Lung (tissue), 12 donors: ENCODE measurements around the gene IQCN. TPM values are rescaled to one million over a fixed set of nuclear protein-coding genes. Genes with fewer than 3 reads are reported as not detected.

ENCODE experiments used
- ATAC-seq: fragments of 200-7000 bp; cut with Tn5 transposase; one replicate; pipeline ENCODE4 v1.9.1; 2020; ENCODE audit warnings: moderate number of reproducible peaks; ENCODE audit not compliant: insufficient read depth, low FRiP score
- DNase-seq, 3 donors: peaks; one replicate each; pipeline ENCODE4 v3.0.0-alpha.2; 2013 to 2017
- H3K27ac ChIP-seq, 2 donors: one replicate each; pipeline ENCODE4 v1.5.1; 2013; ENCODE audit warnings: mild to moderate bottlenecking in 2 of 2, moderate library complexity in 2 of 2, control low read depth in 1 of 2, inconsistent platforms in 1 of 2, low read depth in 1 of 2, low read length in 1 of 2
- H3K27me3 ChIP-seq, 3 donors: one replicate each; pipeline ENCODE4 v1.5.1; 2013; ENCODE audit warnings: low read length in 2 of 3; ENCODE audit not compliant: control insufficient read depth in 3 of 3, insufficient read depth in 3 of 3
- H3K36me3 ChIP-seq, 4 donors: one replicate each; pipeline ENCODE4 v1.5.1; 2013; ENCODE audit warnings: low read length in 4 of 4, mild to moderate bottlenecking in 1 of 4, moderate library complexity in 1 of 4; ENCODE audit not compliant: control insufficient read depth in 4 of 4, insufficient read depth in 4 of 4
- H3K4me1 ChIP-seq, 5 donors: one replicate each; pipeline ENCODE4 v1.5.1; 2013; ENCODE audit warnings: low read length in 5 of 5, mild to moderate bottlenecking in 2 of 5, moderate library complexity in 1 of 5; ENCODE audit not compliant: control insufficient read depth in 5 of 5, insufficient read depth in 5 of 5
- H3K4me3 ChIP-seq: one replicate; pipeline ENCODE4 v1.5.1; 2013; ENCODE audit warnings: mild to moderate bottlenecking, control low read depth, moderate library complexity
- H3K9ac ChIP-seq, 2 donors: one replicate each; pipeline ENCODE4 v1.5.1; 2013; ENCODE audit warnings: low read length in 2 of 2, control low read depth in 1 of 2; ENCODE audit not compliant: insufficient read depth in 1 of 2
- H3K9me3 ChIP-seq, 4 donors: one replicate each; pipeline ENCODE4 v1.5.1; 2013; ENCODE audit warnings: low read length in 3 of 4, mild to moderate bottlenecking in 1 of 4, moderate library complexity in 1 of 4; ENCODE audit not compliant: control insufficient read depth in 4 of 4, insufficient read depth in 3 of 4
- CTCF ChIP-seq: IDR thresholded peaks from 2 replicates; pipeline ENCODE4 v1.5.1; 2012; ENCODE audit warnings: mild to moderate bottlenecking; ENCODE audit errors: control extremely low read depth, extremely low read depth
- WGBS, 2 donors: extraction: QIAGEN DNeasy Blood & Tissue Kit; methylation state at CpG; one replicate each; pipeline ENCODE4 v1.1.7; 2013; 5-methylcytosine and 5-hydroxymethylcytosine counted together
- polyA plus RNA-seq, 2 donors: library from polyadenylated mRNA; stranded (reverse); fragments of 200-250 nt; gene quantifications; one replicate each; pipeline ENCODE4 v1.2.1, GENCODE V29; 2013
- total RNA-seq, 2 donors: library from RNA; depleted of rRNA in 1 of 2; stranded (reverse); fragments of >200 nt in 1 of 2; gene quantifications; one replicate each; pipeline ENCODE4 v1.2.1, GENCODE V29; 2014 to 2021
- donor health status: control.
- donor health status: control.
- donor health status: Bipolar disorder and iron deficiency.
- donor health status: healthy.
- donor health status: DM: yes; HTN: yes; CAD: no.

The IQCN gene
- total and polyA plus RNA-seq, 4 donors, result 0.69 to 5.5 (median 3.3) TPM

- WGBS, 2 donors, result 94 to 95% methylated on average over 7 of the region's 7 CpGs
- H3K4me3 ChIP-seq, result no peak overlapping the region
- no peak for DNase-seq
- no peak for TF ChIP-seq CTCF
- no peak overlapping the region for H3K27ac ChIP-seq
- H3K9ac ChIP-seq, result no peak overlapping the region
- ATAC-seq, result no peak
- H3K4me1 ChIP-seq, result no peaks in the 10 kb centered on the region
- no peaks in the 10 kb centered on the region for H3K27me3 ChIP-seq
- H3K36me3 ChIP-seq, result peaks cover 0 to 39% (median 10%) of the 10 kb centered on the region in 4 donors
- H3K9me3 ChIP-seq, result no peaks in the 10 kb centered on the region
Measured at GRCh38 chr19:18265582-18265981, 8.7 kb downstream of the IQCN start.

DNA sequence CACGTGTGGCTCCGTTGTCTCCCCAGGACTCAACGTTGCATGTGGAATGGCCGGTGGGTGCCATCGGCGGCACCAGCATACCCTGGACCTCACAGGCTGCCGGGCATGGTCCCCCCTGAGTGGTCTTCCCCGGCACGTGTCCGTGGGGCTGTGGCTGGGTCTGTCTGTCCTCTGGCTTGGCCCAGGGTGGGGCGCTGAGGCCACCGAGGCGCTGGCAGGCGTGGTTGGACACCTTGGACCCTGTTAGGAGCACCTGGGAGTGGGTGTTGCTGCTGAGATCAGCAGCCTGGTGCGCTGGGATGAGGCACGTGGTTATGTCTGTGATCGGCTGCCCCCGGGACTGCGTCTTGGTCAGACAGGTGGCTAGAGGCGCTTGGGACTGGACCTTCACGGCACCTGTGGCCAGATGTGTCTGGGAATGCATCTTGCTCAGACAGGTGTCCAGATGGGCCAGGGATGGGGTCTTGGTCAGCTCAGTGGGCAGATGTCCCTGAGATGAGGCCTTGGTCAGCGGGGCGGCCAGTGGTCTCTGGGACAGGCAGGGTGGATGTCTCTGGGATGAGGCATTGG lies 9.2 kb downstream of the IQCN start:
- Histone ChIP-seq H3K9me3 (no peaks in the 10 kb centered on the region), H3K4me3 (no peak overlapping the region), H3K27me3 (no peaks in the 10 kb centered on the region), H3K4me1 (no peaks in the 10 kb centered on the region), H3K36me3 (peaks cover 0 to 39% (median 10%) of the 10 kb centered on the region in 4 donors), H3K9ac (no peak overlapping the region), H3K27ac (no peak overlapping the region)
- no peak for ATAC-seq
- WGBS, 2 donors, result 94 to 98% methylated on average over 23 of the region's 23 CpGs
- TF ChIP-seq CTCF, result no peak
- no peak for DNase-seq

DNA sequence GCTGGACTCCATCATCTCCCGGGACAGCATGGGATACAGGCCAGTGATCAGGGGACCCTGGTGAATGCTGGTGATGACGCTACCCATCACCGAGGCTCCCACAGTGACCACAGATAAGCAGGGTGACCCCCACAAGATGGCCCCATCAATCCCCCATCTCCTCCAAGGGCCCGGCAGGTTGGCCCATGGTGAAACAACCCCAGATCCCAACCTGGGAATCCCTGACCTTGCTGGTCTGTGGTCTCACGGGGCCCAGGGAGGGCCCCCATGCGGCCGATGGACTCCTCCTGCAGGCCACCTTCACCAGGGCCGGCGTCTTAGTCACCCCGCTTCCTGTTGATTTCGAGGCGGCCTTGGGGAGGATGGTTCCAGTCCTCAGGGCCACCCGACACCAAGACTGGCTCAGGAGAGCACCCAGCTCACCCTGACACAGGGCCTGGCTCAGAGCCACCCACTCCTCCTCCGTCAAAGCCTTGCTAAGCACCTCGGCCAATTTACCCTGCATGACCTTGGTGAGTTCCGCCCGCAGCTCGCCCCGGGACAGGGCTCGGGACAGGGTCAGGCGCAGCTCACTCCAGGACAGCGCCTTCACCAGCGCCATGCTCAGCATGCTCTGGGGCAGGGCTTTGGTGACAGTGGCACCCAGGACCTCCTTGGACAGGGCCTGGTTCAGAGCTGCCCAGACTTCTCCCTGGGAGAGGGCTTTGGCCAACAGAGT lies 10.0 kb downstream of the IQCN start:
- no peak overlapping the region for H3K4me3 ChIP-seq
- peaks cover 0 to 38% (median 10%) of the 10 kb centered on the region in 4 donors for H3K36me3 ChIP-seq
- 92 to 94% methylated on average over 23 of the region's 23 CpGs for WGBS, 2 donors
- no peaks in the 10 kb centered on the region for H3K9me3 ChIP-seq
- H3K9ac ChIP-seq, result no peak overlapping the region
- ATAC-seq, result no peak
- no peak for TF ChIP-seq CTCF
- no peaks in the 10 kb centered on the region for H3K27me3 ChIP-seq
- no peak overlapping the region for H3K27ac ChIP-seq
- no peak for DNase-seq
- H3K4me1 ChIP-seq, result no peaks in the 10 kb centered on the region
